ES-I3 (cell line): ENCODE results near the gene DLG2.
"Not testable (repeated sequence)": the region's sequence is repeated elsewhere in the genome, so short reads cannot be mapped to it uniquely, and the experiment has no call there.

Source experiments
- H3K36me3 ChIP-seq: 2 replicates; pipeline ENCODE4 v1.6.1; 2013; ENCODE audit warnings: mild to moderate bottlenecking, low read length, control low read depth, moderate library complexity; ENCODE audit not compliant: insufficient read depth
- H3K4me1 ChIP-seq: 2 replicates; pipeline ENCODE4 v1.6.1; 2013; ENCODE audit warnings: mild to moderate bottlenecking, control low read depth, low read length; ENCODE audit not compliant: insufficient read depth
- H3K9ac ChIP-seq: 2 replicates; pipeline ENCODE4 v1.6.1; 2013; ENCODE audit warnings: low read depth, mild to moderate bottlenecking, low read length, moderate library complexity
- H3K9me3 ChIP-seq: 2 replicates; pipeline ENCODE4 v1.6.1; 2013; ENCODE audit warnings: mild to moderate bottlenecking, low read length, moderate library complexity; ENCODE audit not compliant: control insufficient read depth, insufficient read depth

The DLG2 gene

DNA sequence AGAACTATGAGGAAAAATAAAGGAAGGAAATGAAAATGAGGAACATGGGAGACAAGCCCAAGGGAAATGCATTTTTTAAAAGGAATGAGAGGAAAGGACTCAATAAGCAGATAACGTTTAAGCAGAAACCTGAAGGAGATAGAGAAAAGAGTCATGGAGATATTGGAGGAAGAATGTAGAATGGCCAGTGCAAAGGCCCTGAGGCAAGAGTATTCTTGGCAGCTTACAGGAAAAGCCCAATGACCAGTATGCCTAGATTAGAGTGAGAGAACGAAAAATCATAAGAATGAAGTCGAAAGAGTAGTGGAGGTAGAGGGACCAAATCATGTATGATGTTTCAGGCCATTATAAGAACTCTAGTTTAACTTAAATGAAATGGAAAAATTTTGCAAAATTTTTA lies 220.3 kb downstream of the DLG2 start:
- Histone ChIP-seq H3K9me3 (no peaks in the 10 kb centered on the region), H3K9ac (no peak overlapping the region), H3K4me1 (no peaks in the 10 kb centered on the region), H3K36me3 (no peaks in the 10 kb centered on the region)

DNA sequence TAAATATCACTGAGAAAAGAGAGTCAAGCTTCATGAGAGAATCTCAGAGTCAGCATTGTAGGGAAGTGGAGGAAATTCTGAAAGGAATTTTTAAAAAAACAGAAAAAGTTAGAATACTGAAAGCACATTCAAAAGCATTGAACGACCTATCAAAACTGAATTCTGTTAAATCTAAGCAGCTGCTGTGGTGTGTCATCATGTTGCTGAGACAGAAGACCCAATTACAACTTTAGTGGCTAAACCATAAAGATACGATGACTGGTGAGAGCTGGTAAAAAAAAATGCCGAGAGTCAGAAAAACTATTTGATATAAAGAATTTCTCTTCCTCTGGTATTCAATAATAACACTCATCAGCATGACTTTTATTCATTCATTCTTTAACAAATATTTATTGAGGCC lies 220.8 kb downstream of the DLG2 start:
- no peak overlapping the region for H3K9ac ChIP-seq

DNA sequence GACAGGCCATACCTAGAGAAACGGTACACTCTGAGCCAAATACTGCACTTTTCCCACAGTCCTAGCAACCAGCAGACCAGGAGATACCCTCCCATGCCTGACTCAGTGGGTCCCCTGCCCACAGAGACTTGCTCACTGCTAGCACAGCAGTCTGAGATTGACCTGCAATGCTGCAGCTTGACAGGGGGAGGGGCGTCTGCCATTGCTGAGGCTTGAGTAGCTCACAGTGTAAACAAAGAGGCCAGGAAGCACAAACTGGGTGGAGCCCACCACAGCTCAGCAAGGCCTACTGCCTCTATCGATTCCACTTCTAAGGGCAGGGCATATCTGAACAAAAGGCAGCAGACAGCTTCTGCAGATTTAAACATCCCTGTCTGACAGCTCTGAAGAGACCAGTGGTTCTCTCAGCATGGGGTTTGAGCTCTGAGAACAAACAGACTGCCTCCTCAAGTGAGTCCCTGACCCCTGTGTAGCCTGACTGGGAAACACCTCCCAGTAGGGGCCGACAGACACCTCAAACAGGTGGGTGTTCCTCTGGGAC lies 231.6 kb downstream of the DLG2 start:
- not testable (repeated sequence) for H3K9me3 ChIP-seq, H3K9ac ChIP-seq, H3K36me3 ChIP-seq, H3K4me1 ChIP-seq

More for the DNA sequence above, 220.8 kb downstream of the DLG2 start:
- Histone ChIP-seq H3K4me1 (no peaks in the 10 kb centered on the region), H3K9me3 (no peaks in the 10 kb centered on the region), H3K36me3 (no peaks in the 10 kb centered on the region)

DNA sequence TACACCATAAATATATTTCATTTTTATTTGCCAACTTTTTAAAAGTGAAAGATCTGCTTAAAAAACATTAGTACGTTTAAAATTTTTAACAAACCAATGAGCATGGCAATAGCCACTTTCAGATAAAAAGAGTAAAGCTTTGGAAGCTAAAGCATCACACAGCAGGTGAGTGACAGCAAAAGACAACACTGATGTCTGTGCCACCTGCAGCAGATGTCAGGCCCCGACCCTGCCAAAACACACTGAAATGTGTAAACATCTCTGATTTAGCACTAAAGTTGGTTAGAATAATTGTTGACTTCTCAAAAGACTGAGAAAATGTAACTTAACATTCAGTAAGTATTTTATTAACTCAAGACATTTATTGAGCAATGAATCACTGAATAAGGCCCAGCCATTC lies 232.9 kb downstream of the DLG2 start:
- no peak overlapping the region for H3K9ac ChIP-seq
- H3K36me3 ChIP-seq: no peaks in the 10 kb centered on the region
- H3K4me1 ChIP-seq: no peaks in the 10 kb centered on the region
- no peaks in the 10 kb centered on the region for H3K9me3 ChIP-seq

DNA sequence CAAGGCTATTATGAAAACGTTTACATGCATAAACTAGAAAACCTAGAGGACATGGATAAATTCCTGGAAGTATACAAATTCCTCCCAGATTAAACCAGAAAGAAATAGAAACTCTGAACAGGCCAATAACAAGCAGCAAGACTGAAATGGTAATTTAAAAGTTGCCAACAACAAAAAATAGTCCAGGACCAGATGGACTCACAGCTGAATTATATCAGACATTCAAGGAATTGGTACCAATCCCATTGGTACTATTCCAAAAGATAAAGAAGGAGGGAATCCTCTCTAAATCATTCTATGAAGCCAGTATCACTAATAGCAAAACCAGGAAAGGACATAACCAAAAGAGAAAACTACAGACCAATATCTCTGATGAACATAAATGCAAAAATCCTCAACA lies 236.0 kb downstream of the DLG2 start:
- Histone ChIP-seq H3K9ac (no peak overlapping the region), H3K36me3 (no peaks in the 10 kb centered on the region), H3K4me1 (peaks cover under 1% of the 10 kb centered on the region; the same call in 1 of the 2 replicates), H3K9me3 (no peaks in the 10 kb centered on the region)

DNA sequence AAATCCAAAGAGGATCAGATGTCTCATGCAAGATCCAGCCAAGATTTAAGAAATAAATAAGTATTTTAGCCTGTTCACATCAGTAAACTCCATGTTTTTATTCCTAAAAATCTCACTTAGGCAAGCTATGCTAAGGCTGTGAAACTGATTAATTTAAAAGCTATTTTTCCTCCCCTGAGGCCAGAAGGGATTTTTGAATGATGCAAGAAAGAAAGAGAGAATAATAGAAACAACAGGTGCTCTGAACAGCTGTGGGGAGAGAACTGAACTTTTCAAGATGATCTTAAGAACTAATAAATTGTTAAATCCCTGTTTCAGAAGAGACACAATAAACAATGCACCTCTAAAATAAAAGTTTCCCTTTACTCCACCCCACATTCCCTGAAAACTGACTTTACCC lies 241.6 kb downstream of the DLG2 start:
- Histone ChIP-seq H3K36me3 (no peaks in the 10 kb centered on the region), H3K9me3 (no peaks in the 10 kb centered on the region), H3K4me1 (peaks cover 10% of the 10 kb centered on the region), H3K9ac (no peak overlapping the region; the same call in 1 of the 2 replicates)

DNA sequence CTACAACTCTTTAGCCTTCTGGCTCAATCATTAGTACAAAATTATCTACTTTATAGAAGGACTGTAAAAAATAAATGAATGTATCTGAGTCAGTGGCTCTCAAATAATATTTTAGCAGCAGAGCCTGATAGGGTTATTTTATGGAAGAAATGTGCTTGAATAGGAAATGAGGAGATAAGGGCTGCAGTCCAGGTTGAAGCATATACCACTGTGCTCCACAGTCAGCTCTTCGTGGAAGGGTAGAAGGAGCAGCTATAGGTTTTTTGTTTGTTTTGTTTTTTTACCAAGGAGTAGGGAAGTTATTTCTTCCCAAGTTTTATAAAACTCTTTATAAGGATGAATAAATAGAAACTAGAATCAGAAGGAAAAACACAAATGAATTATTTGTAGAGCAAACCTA lies 242.0 kb downstream of the DLG2 start:
- no peaks in the 10 kb centered on the region for H3K36me3 ChIP-seq
- H3K9ac ChIP-seq: no peak overlapping the region
- H3K4me1 ChIP-seq: peaks cover 10% of the 10 kb centered on the region
- H3K9me3 ChIP-seq: no peaks in the 10 kb centered on the region

DNA sequence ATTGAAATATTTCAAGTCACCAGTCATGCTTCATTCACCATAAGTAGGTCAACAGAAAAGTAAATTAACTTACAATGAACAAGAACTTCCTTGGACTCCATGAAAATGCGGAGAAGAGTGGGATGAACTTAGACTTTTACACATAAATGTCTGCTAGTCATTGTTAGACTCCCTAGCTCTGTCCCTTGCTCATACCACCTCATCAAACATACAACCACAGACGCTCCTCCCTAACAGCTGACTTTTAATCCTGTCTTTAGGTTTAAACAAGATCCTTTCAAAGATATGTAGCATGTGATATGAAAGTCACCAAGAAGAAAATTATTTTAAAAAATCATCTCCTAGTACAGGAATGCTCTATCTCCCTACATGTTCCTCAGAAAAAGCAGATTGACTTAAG lies 248.1 kb downstream of the DLG2 start:
- Histone ChIP-seq H3K36me3 (no peaks in the 10 kb centered on the region), H3K9me3 (no peaks in the 10 kb centered on the region), H3K4me1 (no peaks in the 10 kb centered on the region), H3K9ac (no peak overlapping the region)

DNA sequence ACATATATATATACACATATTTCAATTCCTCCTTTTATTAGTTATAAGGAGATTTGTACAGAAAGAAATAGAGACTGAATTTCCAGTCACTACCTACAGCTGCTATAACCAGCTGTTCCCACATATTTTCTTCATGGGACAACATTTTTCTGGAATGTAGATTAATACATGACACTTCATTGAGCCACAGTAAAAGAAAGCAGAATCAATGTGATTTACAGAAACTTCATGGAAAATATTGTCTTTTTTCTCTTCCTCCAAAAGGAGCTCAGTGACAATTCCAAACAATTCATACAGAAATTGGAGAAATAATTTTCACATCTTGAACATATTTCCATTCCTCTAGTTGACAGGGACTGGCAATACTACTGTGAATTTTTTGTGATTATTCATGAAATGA lies 249.2 kb downstream of the DLG2 start:
- no peaks in the 10 kb centered on the region for H3K4me1 ChIP-seq
- H3K36me3 ChIP-seq: no peaks in the 10 kb centered on the region
- H3K9me3 ChIP-seq: no peaks in the 10 kb centered on the region
- H3K9ac ChIP-seq: no peak overlapping the region

DNA sequence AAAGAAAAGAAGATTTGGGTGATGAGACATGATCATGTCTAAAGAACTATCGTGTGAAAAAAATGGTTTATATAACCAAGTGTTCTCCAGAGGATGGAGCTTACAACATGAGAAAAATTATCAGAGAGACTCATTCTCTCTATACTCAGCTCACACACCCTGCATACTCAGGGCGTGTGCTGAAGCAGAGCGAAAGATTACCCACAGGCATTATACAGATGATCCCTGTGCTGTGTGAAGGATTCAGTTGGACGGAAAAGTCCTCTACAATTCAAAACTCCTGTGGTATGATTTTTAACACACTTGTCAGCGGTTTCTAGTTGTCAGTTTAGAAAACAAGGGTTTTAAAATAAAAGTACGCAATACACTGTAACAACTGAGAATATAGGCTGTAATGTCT lies 267.3 kb downstream of the DLG2 start:
- no peaks in the 10 kb centered on the region for H3K36me3 ChIP-seq
- H3K9ac ChIP-seq: no peak overlapping the region
- no peaks in the 10 kb centered on the region for H3K9me3 ChIP-seq
- H3K4me1 ChIP-seq: no peaks in the 10 kb centered on the region

DNA sequence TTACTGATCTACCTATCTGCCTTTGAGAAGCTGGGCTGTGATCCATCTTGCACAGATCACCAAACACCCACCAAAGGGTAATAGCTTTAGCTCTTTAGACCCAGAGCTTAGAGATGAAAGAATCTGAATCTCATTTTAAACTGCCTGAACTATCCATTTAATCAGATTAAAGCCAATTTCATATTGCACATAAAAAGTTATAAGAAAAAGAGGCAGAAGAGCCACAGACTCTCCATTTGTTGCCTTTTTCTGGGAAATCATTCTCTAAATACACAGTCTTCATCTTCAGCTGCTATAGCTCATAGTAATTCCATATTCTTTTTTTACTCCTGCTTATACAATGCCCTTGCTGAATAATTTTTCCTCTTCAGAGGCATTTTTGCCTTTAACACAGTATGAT lies 271.2 kb downstream of the DLG2 start:
- Histone ChIP-seq H3K36me3 (no peaks in the 10 kb centered on the region), H3K9me3 (no peaks in the 10 kb centered on the region), H3K9ac (no peak overlapping the region), H3K4me1 (no peaks in the 10 kb centered on the region)

DNA sequence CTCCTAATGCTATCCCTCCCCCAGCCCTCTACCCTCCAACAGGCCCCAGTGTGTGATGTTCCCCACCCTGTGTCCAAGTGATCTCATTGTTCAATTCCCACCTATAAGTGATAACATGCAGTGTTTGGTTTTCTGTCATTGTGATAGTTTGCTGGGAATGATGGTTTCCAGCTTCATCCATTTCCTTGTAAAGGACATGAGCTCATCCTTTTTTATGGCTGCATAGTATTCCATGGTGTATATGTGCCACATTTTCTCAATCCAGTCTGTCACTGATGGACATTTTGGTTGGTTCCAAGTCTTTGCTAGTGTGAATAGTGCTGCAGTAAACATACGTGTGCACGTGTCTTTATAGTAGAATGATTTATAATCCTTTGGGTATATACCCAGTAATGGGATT lies 277.6 kb downstream of the DLG2 start:
- not testable (repeated sequence) for H3K36me3 ChIP-seq, H3K9me3 ChIP-seq, H3K9ac ChIP-seq
- peaks cover 29% of the 10 kb centered on the region for H3K4me1 ChIP-seq

DNA sequence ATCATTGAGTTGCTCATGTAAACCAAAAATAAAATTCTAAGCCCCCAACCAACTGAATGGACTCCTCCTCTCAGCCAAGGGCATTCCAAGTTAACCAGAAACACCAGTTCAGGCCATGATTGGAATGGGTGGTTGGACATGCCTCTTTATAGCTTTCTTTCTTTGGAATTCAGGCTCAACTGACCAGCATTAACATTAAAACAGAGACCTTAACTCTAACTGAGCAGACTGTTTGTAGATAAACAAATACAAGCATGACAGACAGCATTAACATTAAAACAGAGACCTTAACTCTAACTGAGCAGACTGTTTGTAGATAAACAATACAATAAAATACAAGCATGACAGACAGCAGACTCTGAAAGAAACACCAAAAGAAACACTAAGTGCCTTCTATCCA lies 278.2 kb downstream of the DLG2 start:
- no peaks in the 10 kb centered on the region; the same call in 1 of the 2 replicates for H3K9me3 ChIP-seq
- H3K9ac ChIP-seq: no peak overlapping the region
- peaks cover 29% of the 10 kb centered on the region for H3K4me1 ChIP-seq
- H3K36me3 ChIP-seq: no peaks in the 10 kb centered on the region

DNA sequence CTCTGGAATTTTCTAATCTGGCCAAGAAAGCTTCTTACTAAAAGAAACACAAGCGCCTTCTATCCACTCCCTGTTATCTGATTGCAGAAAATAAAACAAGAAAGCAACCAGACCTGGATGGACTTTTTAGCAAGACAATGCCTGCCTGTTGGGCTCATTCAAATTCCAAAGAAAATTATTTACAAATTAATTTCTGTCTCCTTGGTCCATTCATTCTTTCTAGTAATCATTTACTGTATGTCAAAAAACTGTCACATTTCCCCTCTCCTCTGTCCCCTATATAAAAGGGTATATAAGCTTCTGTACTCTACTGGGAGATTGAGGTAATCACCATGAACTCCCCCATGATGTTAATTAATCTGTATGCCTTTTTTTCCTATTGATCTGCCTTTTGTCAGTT lies 279.9 kb downstream of the DLG2 start:
- no peak overlapping the region for H3K9ac ChIP-seq
- H3K36me3 ChIP-seq: no peaks in the 10 kb centered on the region
- no peaks in the 10 kb centered on the region; the same call in 1 of the 2 replicates for H3K9me3 ChIP-seq
- peaks cover 29% of the 10 kb centered on the region for H3K4me1 ChIP-seq

DNA sequence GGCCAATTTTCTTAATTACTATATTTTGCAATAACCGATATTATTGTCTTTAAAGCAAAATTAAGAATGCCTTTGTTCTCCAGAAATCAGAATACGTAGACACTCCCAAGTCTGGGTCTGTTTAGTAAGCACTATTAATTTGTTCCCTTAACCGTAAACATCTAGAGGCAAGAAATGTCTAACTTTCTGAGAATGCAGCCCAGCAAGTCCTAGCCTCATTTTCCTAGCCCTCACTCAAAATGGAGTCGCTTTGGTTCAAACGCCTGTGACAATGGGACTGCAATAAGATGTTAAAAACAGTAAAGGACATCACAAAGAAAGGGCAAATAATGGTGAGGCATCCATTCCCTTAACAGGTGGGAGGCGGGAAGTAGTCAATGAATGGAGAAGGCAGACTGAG lies 280.7 kb downstream of the DLG2 start:
- Histone ChIP-seq H3K36me3 (no peaks in the 10 kb centered on the region), H3K9ac (no peak overlapping the region), H3K9me3 (no peaks in the 10 kb centered on the region; the same call in 1 of the 2 replicates), H3K4me1 (peaks cover 29% of the 10 kb centered on the region)

DNA sequence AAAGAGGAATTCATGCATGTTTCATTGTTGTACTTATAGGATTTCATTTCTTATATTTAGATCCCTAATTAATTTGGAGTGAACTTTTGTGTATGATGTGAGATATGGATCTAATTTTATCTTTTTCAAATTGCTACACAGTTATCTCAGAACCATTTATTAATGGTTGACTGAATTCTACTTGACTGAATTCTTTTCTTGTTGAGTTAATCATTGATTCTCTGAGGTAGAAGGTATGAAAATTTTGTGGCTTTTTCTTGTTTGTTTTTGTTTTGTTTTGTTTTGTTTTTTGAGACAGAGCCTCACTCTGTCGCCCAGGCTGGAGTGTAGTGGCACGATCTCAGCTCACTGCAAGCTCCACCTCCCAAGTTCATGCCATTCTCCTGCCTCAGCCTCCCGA lies 286.3 kb downstream of the DLG2 start:
- not testable (repeated sequence) for H3K36me3 ChIP-seq

More for the DNA sequence above, 286.3 kb downstream of the DLG2 start:
- H3K4me1 ChIP-seq, H3K9me3 ChIP-seq, H3K9ac ChIP-seq: not testable (repeated sequence)
